H9 (cell line): ENCODE data around the gene SHH. TPM values are rescaled to one million over a fixed set of nuclear protein-coding genes. Genes with fewer than 3 reads are reported as not detected.

Source experiments
- DNase-seq: peaks from one replicate; pipeline ENCODE4 v3.0.0-alpha.2; 2017
- H2AFZ ChIP-seq: one replicate; pipeline ENCODE4 v1.6.1; 2013; ENCODE audit warnings: mild to moderate bottlenecking, low read length, control low read depth, moderate library complexity
- H2AK5ac ChIP-seq: 2 replicates; pipeline ENCODE4 v1.6.1; 2013; ENCODE audit warnings: low read length, control low read depth, mixed read lengths; ENCODE audit not compliant: insufficient read length
- H2BK120ac ChIP-seq: one replicate; pipeline ENCODE4 v1.6.1; 2013; ENCODE audit warnings: low read depth, mild to moderate bottlenecking, low read length, control low read depth, inconsistent platforms; ENCODE audit not compliant: poor library complexity, severe bottlenecking
- H2BK12ac ChIP-seq: 2 replicates; pipeline ENCODE4 v1.6.1; 2013; ENCODE audit warnings: low read length, control low read depth, mixed read lengths, low read depth; ENCODE audit not compliant: insufficient read length
- H2BK15ac ChIP-seq: 2 replicates; pipeline ENCODE4 v1.6.1; 2013; ENCODE audit warnings: low read depth, low read length, control low read depth
- H2BK20ac ChIP-seq: one replicate; pipeline ENCODE4 v1.6.1; 2013; ENCODE audit warnings: low read depth, mild to moderate bottlenecking, low read length, control low read depth, inconsistent platforms; ENCODE audit not compliant: poor library complexity, severe bottlenecking
- H2BK5ac ChIP-seq: 2 replicates; pipeline ENCODE4 v1.6.1; 2013; ENCODE audit warnings: low read length, control low read depth, mixed read lengths; ENCODE audit not compliant: insufficient read length
- H3K14ac ChIP-seq: 2 replicates; pipeline ENCODE4 v1.6.1; 2013; ENCODE audit warnings: low read length, control low read depth; ENCODE audit not compliant: insufficient read depth
- H3K18ac ChIP-seq: 2 replicates; pipeline ENCODE4 v1.6.1; 2013; ENCODE audit warnings: low read depth, mild to moderate bottlenecking, mixed read lengths, low read length, control low read depth; ENCODE audit not compliant: insufficient read length
- H3K23ac ChIP-seq: 2 replicates; pipeline ENCODE4 v1.6.1; 2013; ENCODE audit warnings: low read length, control low read depth, mixed read lengths, low read depth; ENCODE audit not compliant: insufficient read length
- H3K23me2 ChIP-seq: 2 replicates; pipeline ENCODE4 v1.6.1; 2013; ENCODE audit warnings: low read depth, mild to moderate bottlenecking, mixed read lengths, low read length, control low read depth; ENCODE audit not compliant: insufficient read length, poor library complexity, severe bottlenecking
- H3K27ac ChIP-seq: 2 replicates; pipeline ENCODE4 v1.5.1; 2013; ENCODE audit warnings: low read length, control low read depth, mixed read lengths, low read depth; ENCODE audit not compliant: insufficient read length
- H3K27me3 ChIP-seq: 2 replicates; pipeline ENCODE4 v1.6.1; 2013; ENCODE audit warnings: low read length, control low read depth, inconsistent platforms; ENCODE audit not compliant: insufficient read depth
- H3K4ac ChIP-seq: 2 replicates; pipeline ENCODE4 v1.6.1; 2013; ENCODE audit warnings: low read depth, mild to moderate bottlenecking, control low read depth, inconsistent platforms, low read length, moderate library complexity
- H3K4me1 ChIP-seq: 2 replicates; pipeline ENCODE4 v1.6.1; 2013; ENCODE audit warnings: low read length, control low read depth, inconsistent platforms; ENCODE audit not compliant: insufficient read depth
- H3K4me2 ChIP-seq: 2 replicates; pipeline ENCODE4 v1.6.1; 2013; ENCODE audit warnings: low read length, control low read depth, mixed read lengths; ENCODE audit not compliant: insufficient read length, insufficient read depth
- H3K56ac ChIP-seq: 2 replicates; pipeline ENCODE4 v1.6.1; 2013; ENCODE audit warnings: low read depth, mild to moderate bottlenecking, mixed read lengths, low read length, control low read depth; ENCODE audit not compliant: insufficient read length
- H3K79me1 ChIP-seq: 2 replicates; pipeline ENCODE4 v1.6.1; 2013; ENCODE audit warnings: low read depth, mild to moderate bottlenecking, moderate library complexity, low read length, control low read depth, inconsistent platforms; ENCODE audit not compliant: insufficient read depth, poor library complexity, severe bottlenecking
- H3K79me2 ChIP-seq: 2 replicates; pipeline ENCODE4 v1.6.1; 2013; ENCODE audit warnings: low read length, control low read depth, inconsistent platforms; ENCODE audit not compliant: insufficient read depth
- H3K9ac ChIP-seq: 2 replicates; pipeline ENCODE4 v1.6.1; 2013; ENCODE audit warnings: low read length, control low read depth, mixed read lengths; ENCODE audit not compliant: insufficient read length; ENCODE audit errors: extremely low read depth
- H3K9me3 ChIP-seq: one replicate; pipeline ENCODE4 v1.6.1; 2013; ENCODE audit warnings: low read depth, low read length, inconsistent platforms; ENCODE audit not compliant: control insufficient read depth
- H3T11ph ChIP-seq: one replicate; pipeline ENCODE4 v1.6.1; 2013; ENCODE audit warnings: mild to moderate bottlenecking, low read length, control low read depth, inconsistent platforms
- H4K20me1 ChIP-seq: one replicate; pipeline ENCODE4 v1.6.1; 2013; ENCODE audit not compliant: control insufficient read depth, insufficient read length, insufficient read depth
- H4K5ac ChIP-seq: 2 replicates; pipeline ENCODE4 v1.6.1; 2013; ENCODE audit warnings: low read depth, mild to moderate bottlenecking, mixed read lengths, low read length, control low read depth; ENCODE audit not compliant: insufficient read length
- H4K8ac ChIP-seq: replicated peaks from 2 replicates; pipeline ENCODE4 v1.6.1; 2013; ENCODE audit warnings: low read length, control low read depth, mixed read lengths, low read depth; ENCODE audit not compliant: insufficient read length
- H4K91ac ChIP-seq: 2 replicates; pipeline ENCODE4 v1.6.1; 2013; ENCODE audit warnings: low read depth, mild to moderate bottlenecking, moderate library complexity, mixed read lengths, low read length, control low read depth; ENCODE audit not compliant: insufficient read length
- H3K27ac Mint-ChIP-seq, 3 experiments: 2 replicates in 2 of 3; 3 replicates in 1 of 3; pipeline ENCODE4 v1.8.0; 2020 to 2021; ENCODE audit warnings: mixed read lengths in 3 of 3, mild to moderate bottlenecking in 1 of 3, moderate library complexity in 1 of 3
- H3K27me3 Mint-ChIP-seq: 2 replicates; pipeline ENCODE4 v1.8.0; 2021; ENCODE audit warnings: low read depth, mild to moderate bottlenecking, moderate library complexity, mixed read lengths
- H3K36me3 Mint-ChIP-seq, 3 experiments: 2 replicates in 2 of 3; 3 replicates in 1 of 3; pipeline ENCODE4 v1.8.0; 2020 to 2021; ENCODE audit warnings: low read depth in 3 of 3, mixed read lengths in 3 of 3; ENCODE audit not compliant: insufficient read depth in 1 of 3
- H3K4me1 Mint-ChIP-seq, 2 experiments: 2 replicates each; pipeline ENCODE4 v1.8.0; 2020; ENCODE audit warnings: mixed read lengths in 2 of 2
- H3K4me3 Mint-ChIP-seq, 2 experiments: 2 replicates in 1 of 2; 3 replicates in 1 of 2; pipeline ENCODE4 v1.8.0; 2020 to 2021; ENCODE audit warnings: mild to moderate bottlenecking in 2 of 2, mixed read lengths in 2 of 2, moderate library complexity in 1 of 2
- H3K9me3 Mint-ChIP-seq, 2 experiments: 2 replicates in 1 of 2; 3 replicates in 1 of 2; pipeline ENCODE4 v1.8.0; 2020; ENCODE audit warnings: mild to moderate bottlenecking in 2 of 2, mixed read lengths in 2 of 2, moderate library complexity in 1 of 2
- CTCF ChIP-seq: fragments of 200-600 bp; sonication (generic); conservative IDR thresholded peaks from 3 replicates; pipeline ENCODE4 v1.8.0; 2021; ENCODE audit warnings: antibody characterized with exemption, mild to moderate bottlenecking
- WGBS: extraction: QIAGEN DNeasy Blood & Tissue Kit; methylation state at CpG from one replicate; pipeline ENCODE4 v1.1.7; 2013; ENCODE audit warnings: missing lambda C conversion rate, low lambda C conversion rate, mixed read lengths; ENCODE audit not compliant: insufficient read length; ENCODE audit errors: extremely low coverage; 5-methylcytosine and 5-hydroxymethylcytosine counted together
- total RNA-seq: library from RNA; stranded (reverse); gene quantifications from 2 replicates; pipeline ENCODE4 v1.2.1, GENCODE V29; 2021

The SHH gene
- total RNA-seq, 1 experiment from 2014 or later = 0.07 TPM

- peaks cover 5% of the 10 kb centered on the region for H3K23me2 ChIP-seq
- H3K27ac Mint-ChIP-seq = no peak overlapping the region
- no CpG with 5 or more reads among the region's 10 CpGs for WGBS
- no peak overlapping the region for H2AFZ ChIP-seq
- H2BK120ac ChIP-seq = no peak overlapping the region
- no peak overlapping the region for H3K23ac ChIP-seq
- peaks cover 1 to 14% (median 2%) of the 10 kb centered on the region in 3 experiments; a peak in 6 of 7 replicates for H3K36me3 Mint-ChIP-seq
- peaks cover 35% of the 10 kb centered on the region for H3K27me3 Mint-ChIP-seq
- H2BK20ac ChIP-seq = no peak overlapping the region
- H4K91ac ChIP-seq = no peak overlapping the region
- H3K4me2 ChIP-seq = peak overlapping the region; percentile 69
- DNase-seq = no peak
- H3K4ac ChIP-seq = no peak overlapping the region
- peak overlapping the region; percentile 52 to 78; a peak in 4 of 5 replicates for H3K4me3 Mint-ChIP-seq
- H3K27ac ChIP-seq = no peak overlapping the region
- peaks cover 12 to 14% of the 10 kb centered on the region in 2 experiments for H3K4me1 Mint-ChIP-seq
- H4K20me1 ChIP-seq = no peaks in the 10 kb centered on the region
- H3K14ac ChIP-seq = no peak overlapping the region
- H2AK5ac ChIP-seq = no peak overlapping the region
- no peaks in the 10 kb centered on the region for H3K79me1 ChIP-seq
- no peak overlapping the region for H3K9ac ChIP-seq
- no peaks in the 10 kb centered on the region for H3K4me1 ChIP-seq
- no peak overlapping the region for H3K18ac ChIP-seq
- H3K27me3 ChIP-seq = no peaks in the 10 kb centered on the region; the same call in 1 of the 2 replicates
- no peaks in the 10 kb centered on the region for H3K9me3 ChIP-seq
- no peak overlapping the region for H3T11ph ChIP-seq
- no peak overlapping the region for H2BK5ac ChIP-seq
- TF ChIP-seq CTCF = no peak
- H2BK12ac ChIP-seq = no peak overlapping the region
- no peak overlapping the region for H4K5ac ChIP-seq
- no peak overlapping the region for H3K56ac ChIP-seq
- no peaks in the 10 kb centered on the region for H3K79me2 ChIP-seq
- peaks cover 0 to under 1% of the 10 kb centered on the region in 2 experiments; a peak in 3 of 5 replicates for H3K9me3 Mint-ChIP-seq
- H4K8ac ChIP-seq = no peak overlapping the region
- H2BK15ac ChIP-seq = no peak overlapping the region
Measured at GRCh38 chr7:155786491-155786890, 25.8 kb downstream of the SHH start.
